HG03469 (cell line): ENCODE data around the gene CNOT6.

Experiments
- ATAC-seq: cut with Tn5 transposase; IDR thresholded peaks from one replicate; pipeline ENCODE4 v1.9.1; 2021; ENCODE audit warnings: mild to moderate bottlenecking, moderate library complexity, moderate number of reproducible peaks; ENCODE audit not compliant: unreplicated experiment

CNOT6 gene

GRCh38 chr5:180558232-180558631 is 64.1 kb downstream of the CNOT6 start:
- ATAC-seq = no peak

GRCh38 chr5:180563994-180564393 is 69.8 kb downstream of the CNOT6 start:
- no peak for ATAC-seq

- no peak for ATAC-seq
Observed at GRCh38 chr5:180568914-180569313, 74.7 kb downstream of the CNOT6 start.

- ATAC-seq = no peak
Observed at GRCh38 chr5:180575571-180575970, 81.4 kb downstream of the CNOT6 start.

- ATAC-seq = no peak
Observed at GRCh38 chr5:180580681-180581080, 86.5 kb downstream of the CNOT6 start.

- ATAC-seq = no peak
Observed at GRCh38 chr5:180583738-180584137, 89.6 kb downstream of the CNOT6 start.

GRCh38 chr5:180586204-180586603 is 92.0 kb downstream of the CNOT6 start:
- no peak for ATAC-seq

GRCh38 chr5:180586870-180587269 is 92.7 kb downstream of the CNOT6 start:
- ATAC-seq = no peak

GRCh38 chr5:180589771-180590542 is 95.8 kb downstream of the CNOT6 start:
- no peak for ATAC-seq

GRCh38 chr5:180590543-180591310 is 96.5 kb downstream of the CNOT6 start:
- no peak for ATAC-seq

- ATAC-seq = no peak
Observed at GRCh38 chr5:180591311-180591887, 97.2 kb downstream of the CNOT6 start, which contains the start of gene SCGB3A1. TSS of gene SCGB3A1 (minus strand) at chr5:180591499. CDS start at chr5:180591462, 37 bp downstream.

GRCh38 chr5:180592176-180592575 is 98.0 kb downstream of the CNOT6 start:
- ATAC-seq = no peak

GRCh38 chr5:180593446-180594206 is 99.4 kb downstream of the CNOT6 start:
- no peak for ATAC-seq

GRCh38 chr5:180594311-180595045 is 100.3 kb downstream of the CNOT6 start:
- ATAC-seq = no peak

GRCh38 chr5:180595046-180595379 is 100.8 kb downstream of the CNOT6 start:
- no peak for ATAC-seq

- ATAC-seq = no peak
Observed at GRCh38 chr5:180595381-180596114, 101.4 kb downstream of the CNOT6 start.

- no peak for ATAC-seq
Observed at GRCh38 chr5:180596115-180596667, 102.0 kb downstream of the CNOT6 start.

- no peak for ATAC-seq
Observed at GRCh38 chr5:180596668-180597231, 102.6 kb downstream of the CNOT6 start.

- ATAC-seq = no peak
Observed at GRCh38 chr5:180598316-180598701, 104.1 kb downstream of the CNOT6 start.
